OCI-LY1 (cell line): ENCODE measurements around the gene TBC1D14.
"Not testable (repeated sequence)": the region's sequence is repeated elsewhere in the genome, so short reads cannot be mapped to it uniquely, and the experiment has no call there.

ENCODE experiments used
- EZH2 ChIP-seq: fragments of 200-600 bp; sonication (generic), shearing (Covaris generic); IDR thresholded peaks from 2 replicates; pipeline ENCODE4 v1.8.0; 2017; ENCODE audit warnings: borderline replicate concordance, mixed run types, mild to moderate bottlenecking, antibody characterized with exemption, low read length, moderate library complexity, mixed read lengths
- TF ChIP-seq, protein P1 (sequence below): fragments of 200-600 bp; sonication (generic), shearing (Covaris generic); IDR thresholded peaks from 2 replicates; pipeline ENCODE4 v1.5.1; 2017; ENCODE audit warnings: mild to moderate bottlenecking, antibody characterized with exemption, low read length, moderate library complexity, mixed read lengths

DNA sequence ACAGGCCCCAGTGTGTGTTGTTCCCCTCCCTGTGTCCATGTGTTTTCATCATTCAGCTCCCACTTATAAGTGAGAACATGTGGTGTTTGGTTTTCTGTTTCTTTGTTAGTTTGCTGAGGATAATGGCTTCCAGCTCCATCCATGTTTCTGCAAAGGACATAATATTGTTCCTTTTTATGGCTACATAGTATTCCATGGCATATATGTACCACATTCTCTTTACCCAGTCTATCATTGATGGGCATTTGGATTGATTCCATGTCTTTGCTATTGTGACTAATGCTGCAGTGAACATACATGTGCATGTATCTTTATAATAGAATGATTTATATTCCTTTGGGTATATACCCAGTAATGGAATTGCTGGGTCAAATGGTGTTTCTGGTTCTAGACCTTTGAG lies 169.9 kb downstream of the TBC1D14 start:
- TF ChIP-seq, protein P1, sequence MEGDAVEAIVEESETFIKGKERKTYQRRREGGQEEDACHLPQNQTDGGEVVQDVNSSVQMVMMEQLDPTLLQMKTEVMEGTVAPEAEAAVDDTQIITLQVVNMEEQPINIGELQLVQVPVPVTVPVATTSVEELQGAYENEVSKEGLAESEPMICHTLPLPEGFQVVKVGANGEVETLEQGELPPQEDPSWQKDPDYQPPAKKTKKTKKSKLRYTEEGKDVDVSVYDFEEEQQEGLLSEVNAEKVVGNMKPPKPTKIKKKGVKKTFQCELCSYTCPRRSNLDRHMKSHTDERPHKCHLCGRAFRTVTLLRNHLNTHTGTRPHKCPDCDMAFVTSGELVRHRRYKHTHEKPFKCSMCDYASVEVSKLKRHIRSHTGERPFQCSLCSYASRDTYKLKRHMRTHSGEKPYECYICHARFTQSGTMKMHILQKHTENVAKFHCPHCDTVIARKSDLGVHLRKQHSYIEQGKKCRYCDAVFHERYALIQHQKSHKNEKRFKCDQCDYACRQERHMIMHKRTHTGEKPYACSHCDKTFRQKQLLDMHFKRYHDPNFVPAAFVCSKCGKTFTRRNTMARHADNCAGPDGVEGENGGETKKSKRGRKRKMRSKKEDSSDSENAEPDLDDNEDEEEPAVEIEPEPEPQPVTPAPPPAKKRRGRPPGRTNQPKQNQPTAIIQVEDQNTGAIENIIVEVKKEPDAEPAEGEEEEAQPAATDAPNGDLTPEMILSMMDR = not testable (repeated sequence)
- TF ChIP-seq EZH2 = not testable (repeated sequence)
